HG02588 (cell line): ENCODE data around the gene FBXL2.
"Not testable (repeated sequence)": the region's sequence is repeated elsewhere in the genome, so short reads cannot be mapped to it uniquely, and the experiment has no call there.

Experiments used
- ATAC-seq: cut with Tn5 transposase; IDR thresholded peaks from one replicate; pipeline ENCODE4 v1.9.1; 2021; ENCODE audit warnings: mild to moderate bottlenecking, moderate library complexity; ENCODE audit not compliant: unreplicated experiment

The FBXL2 gene

GRCh38 chr3:33426630-33427317 lies 149.5 kb downstream of the FBXL2 start:
- no peak for ATAC-seq

GRCh38 chr3:33428734-33429133 lies 151.5 kb downstream of the FBXL2 start:
- no peak for ATAC-seq

DNA sequence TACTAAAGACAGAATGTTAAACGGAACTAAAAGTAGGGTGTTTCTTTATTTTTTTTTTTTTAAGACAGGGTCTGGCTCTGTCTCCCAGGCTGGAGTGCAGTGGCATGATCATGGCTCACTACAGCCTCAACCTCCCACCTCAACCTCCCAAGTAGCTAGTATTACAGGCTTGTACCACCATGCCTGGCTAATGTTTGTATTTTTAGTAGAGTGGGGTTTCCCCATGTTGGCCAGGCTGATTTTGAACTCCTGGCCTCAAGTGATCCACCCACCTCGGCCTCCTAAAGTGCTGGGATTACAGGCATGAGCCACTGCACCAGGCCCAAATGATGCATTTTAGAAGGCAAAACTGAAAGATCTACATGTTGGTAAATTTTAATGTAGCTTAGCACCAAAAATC lies 152.1 kb downstream of the FBXL2 start:
- ATAC-seq = not testable (repeated sequence)

DNA sequence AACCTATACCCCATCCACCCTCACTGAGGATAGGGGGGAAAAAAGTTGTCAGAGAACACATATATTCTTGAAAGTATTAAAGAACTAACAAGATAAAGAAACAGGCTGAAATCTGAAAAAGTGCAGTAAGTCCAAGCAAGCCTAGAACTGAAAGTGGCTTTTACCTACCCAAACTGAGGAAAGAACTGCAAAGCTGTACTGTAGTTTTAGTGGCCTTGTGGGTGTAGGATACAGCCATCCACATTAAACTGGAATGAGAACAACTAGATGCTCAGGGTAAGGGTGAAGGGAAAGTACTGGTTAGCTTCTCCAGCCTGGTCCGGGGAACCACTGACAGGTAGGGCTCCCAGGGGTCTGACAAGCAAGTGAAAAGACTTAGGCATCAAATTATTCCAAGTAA lies 152.8 kb downstream of the FBXL2 start:
- ATAC-seq = no peak

DNA sequence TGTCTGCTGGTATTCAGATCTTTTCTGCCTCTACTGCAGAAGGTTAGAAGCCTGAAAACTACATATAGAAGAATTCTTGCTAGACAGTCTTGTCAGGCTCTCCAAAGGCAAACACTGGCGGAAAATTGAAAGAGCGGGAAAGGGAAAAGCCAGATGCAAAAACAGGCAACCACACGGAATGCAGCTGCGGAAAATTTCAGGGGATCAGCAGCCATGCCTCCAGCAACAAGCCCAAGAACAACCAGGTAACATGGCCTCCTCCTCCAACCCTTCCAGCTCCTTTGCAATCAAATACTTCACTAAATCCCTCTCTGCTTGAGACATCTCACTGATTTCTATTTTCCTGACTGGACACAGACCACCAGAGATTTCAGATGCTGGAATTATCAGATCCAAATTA lies 153.3 kb downstream of the FBXL2 start:
- ATAC-seq = no peak

GRCh38 chr3:33433843-33434242 lies 156.6 kb downstream of the FBXL2 start:
- ATAC-seq = no peak
